ENCODE data around the gene C5orf15. TPM values are rescaled to one million over a fixed set of nuclear protein-coding genes. Genes with fewer than 3 reads are reported as not detected.

C5orf15 gene
- total and polyA plus RNA-seq, 5 donors = 25.8 to 32.0 (median 29.6) TPM

DNA sequence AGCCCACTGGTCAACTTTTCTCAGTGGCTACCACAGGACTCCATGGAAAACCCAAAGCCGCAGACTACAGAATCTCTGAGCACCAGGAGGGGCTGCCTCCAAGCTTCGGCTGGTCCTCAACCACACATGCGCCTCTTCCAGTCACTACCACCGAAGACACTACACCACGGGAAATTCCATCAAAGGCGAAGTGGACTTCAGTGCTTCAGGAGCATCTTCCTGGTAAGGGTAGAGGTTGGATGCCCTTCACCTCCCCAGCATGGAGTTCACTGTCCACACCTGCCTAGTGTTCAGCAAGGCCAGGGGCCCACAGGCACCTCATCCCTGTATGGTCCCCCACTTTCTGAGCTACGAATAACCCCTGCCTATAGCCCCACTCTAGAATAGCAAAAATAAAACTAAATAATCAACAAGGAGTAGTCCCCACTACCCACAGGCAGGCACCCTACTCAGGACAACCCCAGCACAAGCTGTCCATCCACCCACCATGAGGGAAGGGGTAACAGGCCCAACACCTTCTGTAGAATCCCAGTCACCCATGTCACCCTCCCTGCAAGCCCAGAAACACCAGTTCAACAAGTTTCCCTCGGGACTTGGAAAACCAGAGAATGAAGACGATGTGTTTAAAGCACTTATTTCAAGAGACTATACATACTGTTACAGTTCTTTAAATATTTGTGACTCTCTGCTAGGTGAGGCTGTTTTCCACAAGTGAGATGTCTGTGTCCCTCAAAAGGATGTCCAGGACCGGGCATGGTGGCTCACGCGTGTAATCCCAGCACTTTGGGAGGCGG lies 33.7 kb upstream of the C5orf15 start:
- intact Hi-C loops (cut with DNase I) = no loop called here
- 85% methylated on average over 13 of the region's 13 CpGs for WGBS

DNA sequence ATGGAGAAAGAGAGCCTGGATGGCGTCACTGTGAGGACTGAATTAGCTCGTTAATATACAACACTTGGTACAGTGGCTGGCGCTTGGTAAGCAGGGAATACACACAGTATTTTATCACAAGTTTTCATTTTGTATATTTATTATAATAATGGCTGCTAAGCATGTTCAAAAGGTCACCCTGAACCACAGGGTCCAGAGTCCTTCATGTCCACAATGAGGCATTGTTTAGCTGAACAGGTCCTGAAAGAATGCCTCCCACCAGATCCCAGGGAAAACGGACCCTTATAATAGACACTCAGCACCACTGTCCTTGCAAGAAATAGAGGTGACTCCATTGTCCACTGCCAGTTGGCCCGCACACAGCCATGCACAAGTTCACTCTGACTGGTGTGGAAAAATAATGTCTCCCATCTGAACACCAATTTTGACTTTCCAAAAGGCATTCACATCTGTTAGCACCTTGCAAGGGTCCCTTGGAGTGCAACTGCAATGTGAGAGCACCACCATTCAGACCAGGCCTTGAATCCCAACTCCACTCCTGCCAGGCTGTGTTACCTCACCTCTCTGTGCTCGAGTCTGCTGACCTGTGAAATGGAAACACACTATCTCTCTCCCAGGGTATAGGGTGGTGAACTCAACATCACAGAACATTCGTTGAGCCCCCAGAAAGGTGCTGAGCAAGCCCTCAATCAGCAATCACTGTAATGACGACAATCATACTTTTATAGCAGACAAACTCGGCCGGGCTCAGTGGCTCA lies 32.5 kb upstream of the C5orf15 start:
- ATAC-seq (no peak), DNase-seq (no peak)
- H3K9me3 ChIP-seq (ENCODE audit: control insufficient read depth, low read length) = no peaks in the 10 kb centered on the region
- WGBS = 83% methylated on average over 10 of the region's 10 CpGs
- no peak overlapping the region for H3K4me3 ChIP-seq (ENCODE audit: low read length)
- H3K27me3 ChIP-seq (ENCODE audit: control insufficient read depth, insufficient read depth) = no peaks in the 10 kb centered on the region
- H3K4me1 ChIP-seq (ENCODE audit: control insufficient read depth, insufficient read depth, low read length) = peaks cover 36% of the 10 kb centered on the region
- peak overlapping the region; percentile 26 for H3K27ac ChIP-seq (ENCODE audit: low read length)
- intact Hi-C loops (cut with DNase I) = no loop called here

More for the DNA sequence above, 33.7 kb upstream of the C5orf15 start:
- Histone ChIP-seq H3K27me3 (ENCODE audit: control insufficient read depth, insufficient read depth) (no peaks in the 10 kb centered on the region), H3K9me3 (ENCODE audit: control insufficient read depth, low read length) (no peaks in the 10 kb centered on the region), H3K27ac (ENCODE audit: low read length) (no peak overlapping the region), H3K4me3 (ENCODE audit: low read length) (no peak overlapping the region), H3K4me1 (ENCODE audit: control insufficient read depth, insufficient read depth, low read length) (peaks cover 30% of the 10 kb centered on the region)
- ATAC-seq = no peak
- DNase-seq = no peak

DNA sequence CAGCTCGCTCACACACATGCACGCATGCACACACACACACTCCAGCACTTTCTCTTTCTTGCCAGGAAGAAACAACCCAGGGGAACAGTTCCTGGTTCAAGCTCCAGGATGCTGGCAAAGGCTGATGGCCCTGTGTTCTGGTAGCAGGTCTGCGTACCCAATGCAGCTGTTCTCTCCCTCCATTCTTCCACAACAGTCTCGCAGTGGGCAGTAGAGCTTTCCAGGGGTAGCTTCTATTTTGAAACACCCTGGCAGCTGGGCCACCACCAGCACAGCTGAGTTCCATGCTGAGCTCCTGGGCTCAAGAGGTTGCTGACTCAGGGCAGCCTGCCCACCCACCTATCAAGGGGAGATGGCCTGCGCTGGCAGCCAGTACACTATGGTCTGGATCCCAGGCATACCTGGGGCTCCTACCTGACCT lies 31.7 kb upstream of the C5orf15 start:
- H3K9me3 ChIP-seq (ENCODE audit: control insufficient read depth, low read length) = no peaks in the 10 kb centered on the region
- no peaks in the 10 kb centered on the region for H3K27me3 ChIP-seq (ENCODE audit: control insufficient read depth, insufficient read depth)
- peak in 1 of 3 donors; percentile 23 for DNase-seq
- ATAC-seq = no peak
- H3K4me3 ChIP-seq (ENCODE audit: low read length) = no peak overlapping the region
- 67% methylated on average over 5 of the region's 5 CpGs for WGBS
- peaks cover 39% of the 10 kb centered on the region for H3K4me1 ChIP-seq (ENCODE audit: control insufficient read depth, insufficient read depth, low read length)
- H3K27ac ChIP-seq (ENCODE audit: low read length) = peak overlapping the region; percentile 26
- intact Hi-C loops (cut with DNase I) = no loop called here

DNA sequence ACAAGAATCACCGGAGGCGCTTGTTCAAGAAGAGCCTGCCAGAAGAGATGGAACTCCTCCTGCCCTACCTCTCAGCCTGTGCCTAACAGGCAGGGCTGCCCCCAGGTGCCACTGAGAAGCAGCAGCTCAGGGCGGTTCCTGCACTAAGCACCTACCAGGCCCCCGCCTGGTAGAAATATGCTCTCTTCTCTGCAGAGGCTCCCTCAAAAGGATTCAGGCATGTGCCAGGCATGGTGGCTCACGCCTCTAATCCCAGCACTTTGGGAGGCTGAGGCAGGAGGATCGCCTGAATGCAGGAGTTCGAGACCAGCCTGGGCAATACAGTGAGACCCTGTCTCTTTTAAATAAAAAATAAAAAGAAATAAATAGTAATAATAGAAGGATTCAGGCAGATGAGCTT lies 30.4 kb upstream of the C5orf15 start:
- 91% methylated on average over 7 of the region's 7 CpGs for WGBS
- no peak for ATAC-seq
- no peak overlapping the region for H3K27ac ChIP-seq (ENCODE audit: low read length)

DNA sequence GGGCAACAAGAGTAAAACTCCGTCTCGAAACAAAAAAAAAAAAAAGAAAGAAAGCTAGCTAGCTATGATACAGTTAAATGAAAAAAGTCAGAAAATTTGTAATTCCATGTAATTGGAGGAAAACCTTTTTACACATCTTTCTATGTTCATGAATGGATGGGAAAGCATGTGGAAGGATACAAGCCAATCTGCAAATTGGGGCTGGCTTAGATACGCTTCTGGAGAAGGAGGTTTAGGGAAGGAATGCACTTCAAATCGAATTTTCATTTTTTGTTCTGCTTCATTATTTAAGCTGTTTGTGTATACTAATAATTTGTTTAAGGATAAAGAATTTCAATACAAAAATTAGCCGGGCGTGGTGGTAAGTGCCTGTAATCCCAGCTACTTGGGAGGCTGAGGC lies 29.6 kb upstream of the C5orf15 start:
- no peak for DNase-seq
- Histone ChIP-seq H3K9me3 (ENCODE audit: control insufficient read depth, low read length) (no peaks in the 10 kb centered on the region), H3K27ac (ENCODE audit: low read length) (no peak overlapping the region), H3K4me1 (ENCODE audit: control insufficient read depth, insufficient read depth, low read length) (peaks cover 49% of the 10 kb centered on the region), H3K4me3 (ENCODE audit: low read length) (no peak overlapping the region), H3K27me3 (ENCODE audit: control insufficient read depth, insufficient read depth) (no peaks in the 10 kb centered on the region)
- ATAC-seq = no peak
- intact Hi-C loops (cut with DNase I) = no loop called here
- 85% methylated on average over 6 of the region's 6 CpGs for WGBS

More for the DNA sequence above, 30.4 kb upstream of the C5orf15 start:
- Histone ChIP-seq H3K4me3 (ENCODE audit: low read length) (no peak overlapping the region), H3K4me1 (ENCODE audit: control insufficient read depth, insufficient read depth, low read length) (peaks cover 48% of the 10 kb centered on the region), H3K9me3 (ENCODE audit: control insufficient read depth, low read length) (no peaks in the 10 kb centered on the region), H3K27me3 (ENCODE audit: control insufficient read depth, insufficient read depth) (no peaks in the 10 kb centered on the region)
- intact Hi-C loops (cut with DNase I) = no loop called here
- no peak for DNase-seq

DNA sequence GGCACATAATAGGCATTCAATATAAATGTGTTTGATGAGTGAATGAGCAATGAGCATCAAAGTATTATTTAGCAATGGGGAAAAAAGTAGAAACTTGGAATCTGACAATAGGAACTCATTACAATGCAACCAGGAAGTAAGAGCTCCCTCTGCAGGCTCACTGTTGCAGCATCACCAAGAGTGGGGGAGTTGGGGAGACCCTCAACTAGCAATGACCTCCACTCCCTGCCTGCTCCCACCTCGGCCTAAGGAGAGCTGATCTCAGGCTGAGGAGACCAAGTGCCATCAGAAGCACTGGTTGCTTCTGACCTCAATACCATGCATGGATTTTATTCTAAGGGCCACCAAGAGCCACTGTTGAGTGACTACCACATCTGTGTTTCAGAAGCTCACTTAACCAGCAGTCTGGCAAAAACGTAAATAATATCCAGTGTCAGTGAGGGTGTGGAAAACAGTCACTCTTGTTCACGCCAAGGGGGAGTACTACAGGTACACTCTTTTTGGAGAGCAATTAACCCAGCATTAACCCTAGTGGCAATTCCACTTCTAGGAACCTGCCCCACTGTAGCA lies 28.3 kb upstream of the C5orf15 start:
- Histone ChIP-seq H3K9me3 (ENCODE audit: control insufficient read depth, low read length) (no peaks in the 10 kb centered on the region), H3K4me3 (ENCODE audit: low read length) (no peak overlapping the region), H3K4me1 (ENCODE audit: control insufficient read depth, insufficient read depth, low read length) (peaks cover 47% of the 10 kb centered on the region), H3K27ac (ENCODE audit: low read length) (no peak overlapping the region), H3K27me3 (ENCODE audit: control insufficient read depth, insufficient read depth) (no peaks in the 10 kb centered on the region)
- ATAC-seq (no peak), DNase-seq (no peak)
- 82% methylated on average over 3 of the region's 3 CpGs for WGBS
- intact Hi-C loops (cut with DNase I) = no loop called here

DNA sequence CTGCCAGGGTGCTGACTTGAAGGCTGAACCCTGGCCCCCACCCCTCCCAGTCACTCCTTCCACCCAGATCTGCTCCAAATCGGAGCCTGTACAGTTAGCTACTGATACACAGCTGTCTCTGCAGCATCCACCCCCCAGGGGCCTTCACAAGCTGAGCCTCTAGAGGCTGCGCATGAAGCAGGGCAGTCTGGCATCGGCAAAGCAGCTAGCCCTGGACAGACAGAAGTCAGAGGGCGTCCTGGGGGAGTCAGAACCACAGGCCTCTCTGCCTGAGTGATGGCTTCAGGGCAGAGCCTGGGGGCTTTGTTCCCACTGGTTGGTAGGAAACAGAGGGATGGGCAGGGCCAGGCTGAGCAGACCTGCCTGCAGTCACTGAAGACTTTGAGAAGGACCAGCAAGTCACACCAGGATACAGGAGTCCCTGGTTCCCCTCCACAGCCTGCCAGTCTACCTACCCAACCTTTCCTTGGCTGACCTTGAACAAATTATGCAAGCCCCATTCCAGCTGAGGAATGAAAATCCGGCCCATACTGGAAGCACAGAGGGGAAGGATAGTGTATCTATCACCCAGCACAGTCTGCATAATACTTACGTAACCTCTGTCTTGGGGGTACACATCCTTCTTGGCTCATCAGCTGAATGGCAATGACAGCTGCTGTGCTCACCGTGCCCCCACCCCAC lies 27.6 kb upstream of the C5orf15 start:
- H3K9me3 ChIP-seq (ENCODE audit: control insufficient read depth, low read length) = no peaks in the 10 kb centered on the region
- peaks cover 47% of the 10 kb centered on the region for H3K4me1 ChIP-seq (ENCODE audit: control insufficient read depth, insufficient read depth, low read length)
- no peaks in the 10 kb centered on the region for H3K27me3 ChIP-seq (ENCODE audit: control insufficient read depth, insufficient read depth)
- intact Hi-C loops (cut with DNase I) = no loop called here
- no peak overlapping the region for H3K4me3 ChIP-seq (ENCODE audit: low read length)
- ATAC-seq = no peak
- DNase-seq = peak in 1 of 3 donors; percentile 62
- peak overlapping the region; percentile 33 for H3K27ac ChIP-seq (ENCODE audit: low read length)
- WGBS = 50% methylated on average over 7 of the region's 7 CpGs

DNA sequence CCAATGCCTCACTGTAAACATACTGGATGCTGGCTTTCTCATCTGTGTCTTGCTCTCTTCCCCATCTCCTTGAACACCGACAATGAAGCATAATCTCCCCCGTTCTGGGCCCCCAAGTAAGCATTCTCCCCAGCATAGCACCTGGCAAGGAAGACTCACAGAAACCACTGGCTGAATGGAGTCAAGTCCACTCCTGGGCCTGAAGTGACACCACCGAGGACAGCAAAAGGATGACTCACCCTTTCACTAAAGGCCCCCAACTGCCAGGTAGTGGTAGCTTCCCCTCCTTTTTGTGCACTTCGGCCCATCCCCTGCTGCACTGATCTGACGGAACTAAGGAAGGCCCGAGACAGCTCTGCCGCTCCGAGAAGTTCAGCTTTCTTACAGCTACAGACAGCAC lies 26.9 kb upstream of the C5orf15 start:
- Histone ChIP-seq H3K4me1 (ENCODE audit: control insufficient read depth, insufficient read depth, low read length) (peaks cover 44% of the 10 kb centered on the region), H3K27me3 (ENCODE audit: control insufficient read depth, insufficient read depth) (no peaks in the 10 kb centered on the region), H3K9me3 (ENCODE audit: control insufficient read depth, low read length) (no peaks in the 10 kb centered on the region), H3K4me3 (ENCODE audit: low read length) (no peak overlapping the region), H3K27ac (ENCODE audit: low read length) (peak overlapping the region; percentile 91)
- intact Hi-C loops (cut with DNase I) = no loop called here
- WGBS = 56% methylated on average over 8 of the region's 8 CpGs
- no peak for DNase-seq
- no peak for ATAC-seq

DNA sequence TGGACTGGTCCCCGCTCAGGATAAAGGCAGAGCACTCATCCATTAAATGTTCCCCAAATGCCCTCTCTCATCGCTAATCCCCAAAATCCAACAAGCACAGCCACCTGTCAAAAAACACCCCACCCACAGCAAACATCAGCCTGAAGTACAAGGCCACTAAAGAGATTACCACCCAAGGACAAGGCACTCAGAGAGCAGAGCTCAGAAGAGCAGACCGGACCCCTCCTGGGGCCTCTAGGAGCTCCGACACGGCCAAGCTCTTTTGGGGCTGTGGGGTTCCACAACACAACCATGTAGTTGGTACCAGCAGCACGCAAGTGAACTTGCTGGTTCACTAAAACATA lies 26.5 kb upstream of the C5orf15 start:
- Histone ChIP-seq H3K27ac (ENCODE audit: low read length) (peak overlapping the region; percentile 91), H3K27me3 (ENCODE audit: control insufficient read depth, insufficient read depth) (no peaks in the 10 kb centered on the region), H3K4me1 (ENCODE audit: control insufficient read depth, insufficient read depth, low read length) (peaks cover 41% of the 10 kb centered on the region), H3K9me3 (ENCODE audit: control insufficient read depth, low read length) (no peaks in the 10 kb centered on the region), H3K4me3 (ENCODE audit: low read length) (no peak overlapping the region)
- ATAC-seq (no peak), DNase-seq (no peak)
- 66% methylated on average over 6 of the region's 6 CpGs for WGBS
- intact Hi-C loops (cut with DNase I) = no loop called here

DNA sequence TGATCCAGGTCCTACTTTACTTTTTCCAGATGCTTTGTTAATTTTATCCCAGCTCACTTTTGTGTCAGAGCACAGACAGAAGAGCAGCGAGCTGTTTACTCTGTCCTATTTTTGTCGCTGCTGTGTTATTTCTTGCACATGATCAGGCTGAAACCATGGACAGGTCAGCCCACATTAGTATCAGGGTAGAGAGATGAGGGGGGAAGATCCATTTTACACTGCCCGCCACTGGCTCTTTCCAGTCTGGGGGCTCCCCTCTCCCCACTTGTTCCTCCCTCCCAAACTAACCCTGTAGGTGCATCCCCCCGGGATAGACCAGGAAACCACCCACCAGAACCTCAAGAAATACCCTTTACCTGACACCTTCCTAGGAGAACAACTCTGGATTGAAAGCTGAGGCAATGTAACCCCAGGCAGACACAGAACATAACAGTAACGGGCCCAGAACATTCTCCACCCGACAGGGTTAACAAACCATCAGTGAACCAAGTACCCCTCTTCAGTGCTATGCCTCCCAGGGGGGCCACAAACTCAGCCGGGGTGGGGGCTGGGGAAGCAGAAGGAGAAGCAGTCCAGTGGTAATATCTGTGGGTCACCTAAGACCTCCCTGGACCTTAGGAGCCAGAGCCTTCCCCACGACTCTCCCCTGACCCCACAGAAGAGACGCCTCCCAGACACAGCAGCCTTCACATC lies 26.0 kb upstream of the C5orf15 start:
- peaks cover 36% of the 10 kb centered on the region for H3K4me1 ChIP-seq (ENCODE audit: control insufficient read depth, insufficient read depth, low read length)
- ATAC-seq (peak in 1 of 2 donors; percentile 42), DNase-seq (no peak)
- H3K4me3 ChIP-seq (ENCODE audit: low read length) = no peak overlapping the region
- intact Hi-C loops (cut with DNase I) = no loop called here
- WGBS = 52% methylated on average over 9 of the region's 9 CpGs
- peak overlapping the region; percentile 91 for H3K27ac ChIP-seq (ENCODE audit: low read length)
- no peaks in the 10 kb centered on the region for H3K9me3 ChIP-seq (ENCODE audit: control insufficient read depth, low read length)
- H3K27me3 ChIP-seq (ENCODE audit: control insufficient read depth, insufficient read depth) = no peaks in the 10 kb centered on the region
